ENCODE data around the gene KDM6A.

Gene KDM6A

DNA sequence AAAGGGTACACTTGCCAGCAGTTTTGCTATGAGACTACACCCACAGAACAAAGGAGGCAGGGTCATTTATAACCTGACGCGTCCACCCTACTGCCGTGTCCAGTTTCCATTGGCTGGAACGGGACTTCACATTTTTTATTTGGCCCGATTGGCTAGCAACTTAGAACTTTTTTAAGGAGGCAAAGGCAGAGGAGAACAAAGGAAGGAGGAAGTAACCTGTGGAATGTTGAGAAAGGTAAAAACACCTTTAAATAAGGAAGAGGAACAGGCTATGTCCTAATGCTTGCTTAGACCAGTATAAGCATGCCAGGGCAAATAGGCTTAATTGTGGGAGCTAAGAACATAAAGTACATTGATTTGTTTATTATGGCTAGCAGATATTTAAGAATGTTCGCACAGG is 18.7 kb downstream of the KDM6A start:
- Histone ChIP-seq H3K4me2 (ENCODE audit: low read length) (no peak overlapping the region), H3K9me3 (ENCODE audit: low read length) (peaks cover 3% of the 10 kb centered on the region; the same call in 1 of the 2 replicates), H3K79me2 (ENCODE audit: insufficient read depth, low read length) (peaks cover 86% of the 10 kb centered on the region), H3K9me2 (ENCODE audit: low read depth, low read length) (no peaks in the 10 kb centered on the region), H4K20me1 (ENCODE audit: insufficient read depth, low read length) (no peaks in the 10 kb centered on the region), H3K27me3 (ENCODE audit: insufficient read depth, low read length) (no peaks in the 10 kb centered on the region), H3F3A (ENCODE audit: insufficient read depth, low read length) (no peaks in the 10 kb centered on the region), H3K4me1 (ENCODE audit: insufficient read depth, low read length, severe bottlenecking) (peaks cover 8% of the 10 kb centered on the region), H3K36me3 (ENCODE audit: insufficient read depth, low read length) (no peaks in the 10 kb centered on the region; the same call in 1 of the 2 replicates), H3K27ac (ENCODE audit: low read depth, low read length, poor library complexity, severe bottlenecking) (no peak overlapping the region), H2AFZ (ENCODE audit: low read length) (no peak overlapping the region), H3K9ac (ENCODE audit: low read length) (no peak overlapping the region), H3K4me3 (ENCODE audit: low read depth, low read length, poor library complexity, severe bottlenecking) (no peak overlapping the region)
- TF ChIP-seq EZH2 (IDR thresholded peaks at IDR 0.05; ENCODE audit: borderline replicate concordance, low read length) (no peak), CTCF (IDR thresholded peaks at IDR 0.05; ENCODE audit: low read length) (no peak)

GRCh38 chrX:44896876-44897186 is 23.8 kb downstream of the KDM6A start:
- no peaks in the 10 kb centered on the region for H3K9me2 ChIP-seq (ENCODE audit: low read depth, low read length)
- no peaks in the 10 kb centered on the region; the same call in 1 of the 2 replicates for H3K36me3 ChIP-seq (ENCODE audit: insufficient read depth, low read length)
- H3K4me2 ChIP-seq (ENCODE audit: low read length) = no peak overlapping the region
- H3K4me1 ChIP-seq (ENCODE audit: insufficient read depth, low read length, severe bottlenecking) = peaks cover 41% of the 10 kb centered on the region
- no peak overlapping the region for H3K4me3 ChIP-seq (ENCODE audit: low read depth, low read length, poor library complexity, severe bottlenecking)
- TF ChIP-seq CTCF (IDR thresholded peaks at IDR 0.05; ENCODE audit: low read length) = no peak
- TF ChIP-seq EZH2 (IDR thresholded peaks at IDR 0.05; ENCODE audit: borderline replicate concordance, low read length) = no peak
- H2AFZ ChIP-seq (ENCODE audit: low read length) = no peak overlapping the region
- H3K79me2 ChIP-seq (ENCODE audit: insufficient read depth, low read length) = peaks cover 83% of the 10 kb centered on the region
- no peaks in the 10 kb centered on the region for H3F3A ChIP-seq (ENCODE audit: insufficient read depth, low read length)
- peaks cover 3% of the 10 kb centered on the region; the same call in 1 of the 2 replicates for H3K9me3 ChIP-seq (ENCODE audit: low read length)
- no peaks in the 10 kb centered on the region for H3K27me3 ChIP-seq (ENCODE audit: insufficient read depth, low read length)
- H3K27ac ChIP-seq (ENCODE audit: low read depth, low read length, poor library complexity, severe bottlenecking) = no peak overlapping the region
- H4K20me1 ChIP-seq (ENCODE audit: insufficient read depth, low read length) = no peaks in the 10 kb centered on the region
- no peak overlapping the region for H3K9ac ChIP-seq (ENCODE audit: low read length)

DNA sequence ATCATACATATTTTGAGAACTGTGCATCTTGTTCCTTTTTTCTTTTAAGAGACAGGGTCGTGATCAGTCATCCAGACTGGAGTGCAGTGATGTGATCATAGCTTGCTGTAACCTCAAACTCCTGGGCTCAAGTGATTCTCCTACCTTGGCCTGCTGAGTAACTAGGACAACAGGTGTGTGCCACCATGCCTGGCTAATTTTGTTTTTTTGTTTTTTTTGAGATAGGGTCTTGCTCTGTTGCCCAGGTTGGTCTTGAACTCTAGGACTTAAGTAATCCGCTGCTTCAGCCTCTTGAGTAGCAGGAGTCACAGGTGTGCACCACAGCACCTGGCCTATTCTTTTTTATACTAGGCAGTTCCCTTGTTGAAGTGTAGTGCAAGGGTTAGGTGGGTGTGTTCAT is 24.6 kb downstream of the KDM6A start:
- Histone ChIP-seq H3F3A (ENCODE audit: insufficient read depth, low read length) (no peaks in the 10 kb centered on the region), H4K20me1 (ENCODE audit: insufficient read depth, low read length) (no peaks in the 10 kb centered on the region), H3K9ac (ENCODE audit: low read length) (no peak overlapping the region), H3K4me3 (ENCODE audit: low read depth, low read length, poor library complexity, severe bottlenecking) (no peak overlapping the region), H3K27me3 (ENCODE audit: insufficient read depth, low read length) (no peaks in the 10 kb centered on the region), H3K9me3 (ENCODE audit: low read length) (peaks cover 3% of the 10 kb centered on the region; the same call in 1 of the 2 replicates), H3K9me2 (ENCODE audit: low read depth, low read length) (no peaks in the 10 kb centered on the region), H3K27ac (ENCODE audit: low read depth, low read length, poor library complexity, severe bottlenecking) (peak overlapping the region; percentile 85), H3K4me2 (ENCODE audit: low read length) (peak overlapping the region; percentile 46; the same call in 1 of the 2 replicates), H2AFZ (ENCODE audit: low read length) (no peak overlapping the region), H3K4me1 (ENCODE audit: insufficient read depth, low read length, severe bottlenecking) (peaks cover 41% of the 10 kb centered on the region), H3K36me3 (ENCODE audit: insufficient read depth, low read length) (no peaks in the 10 kb centered on the region; the same call in 1 of the 2 replicates), H3K79me2 (ENCODE audit: insufficient read depth, low read length) (peaks cover 85% of the 10 kb centered on the region)
- TF ChIP-seq CTCF (IDR thresholded peaks at IDR 0.05; ENCODE audit: low read length) (no peak), EZH2 (IDR thresholded peaks at IDR 0.05; ENCODE audit: borderline replicate concordance, low read length) (no peak)
